ENCODE data around the gene MRC2. TPM values are rescaled to one million over a fixed set of nuclear protein-coding genes. Genes with fewer than 3 reads are reported as not detected.

MRC2 gene
- total RNA-seq, 4 donors from 2014 or later = 7.9 to 47.2 (median 14.5) TPM

- Histone ChIP-seq H3K4me3 (no peak overlapping the region), H3K27ac (no peak overlapping the region), H3K4me1 (no peaks in the 10 kb centered on the region), H3K27me3 (no peaks in the 10 kb centered on the region), H3K9me3 (no peaks in the 10 kb centered on the region), H3K36me3 (peaks cover 0 to 34% (median 12%) of the 10 kb centered on the region in 4 donors)
- WGBS, 2 donors (ENCODE audit: low coverage in 1 of 2) = 75 to 84% methylated on average over 5 to 6 of the region's 6 CpGs
- DNase-seq = no peak
- no peak for TF ChIP-seq EP300 (IDR thresholded peaks at IDR 0.05; ENCODE audit: low read depth)
- no peak for TF ChIP-seq POLR2A (IDR thresholded peaks at IDR 0.05)
- TF ChIP-seq CTCF (IDR thresholded peaks at IDR 0.05) = no peak
- TF ChIP-seq POLR2AphosphoS5 (IDR thresholded peaks at IDR 0.05) = no peak
- in situ Hi-C loops (cut with MboI; ENCODE audit: low pct_ligation_motif_present in 1 of 4, low pct_unique_long_range_greater_than_20kb in 1 of 4, low sequenced_read_pairs in 3 of 4) (no loop called here), intact Hi-C loops (cut with DNase I; ENCODE audit: low total_unique reads) (loop anchor here (5.0 kb wide), 1 partner anchor 953 kb away; no protein-coding TSS in a partner anchor)
Observed at GRCh38 chr17:62614142-62614541, 13.3 kb upstream of the MRC2 start.

- H3K9me3 ChIP-seq = no peaks in the 10 kb centered on the region
- in situ Hi-C loops (cut with MboI; ENCODE audit: low pct_ligation_motif_present in 1 of 4, low pct_unique_long_range_greater_than_20kb in 1 of 4, low sequenced_read_pairs in 3 of 4) (no loop called here), intact Hi-C loops (cut with DNase I; ENCODE audit: low total_unique reads) (no loop called here)
- no peaks in the 10 kb centered on the region for H3K27me3 ChIP-seq
- no peak for TF ChIP-seq CTCF (IDR thresholded peaks at IDR 0.05)
- TF ChIP-seq EP300 (IDR thresholded peaks at IDR 0.05; ENCODE audit: low read depth) = no peak
- TF ChIP-seq POLR2A (IDR thresholded peaks at IDR 0.05) = no peak
- TF ChIP-seq POLR2AphosphoS5 (IDR thresholded peaks at IDR 0.05) = no peak
- no peak for DNase-seq
- H3K36me3 ChIP-seq = peaks cover 0 to 20% (median 8%) of the 10 kb centered on the region in 4 donors
- no peak overlapping the region for H3K27ac ChIP-seq
- no peaks in the 10 kb centered on the region for H3K4me1 ChIP-seq
- WGBS, 2 donors (ENCODE audit: low coverage in 1 of 2) = 78 to 94% methylated on average over 1 to 4 of the region's 4 CpGs
- no peak overlapping the region for H3K4me3 ChIP-seq
Observed at GRCh38 chr17:62615503-62615902, 12.0 kb upstream of the MRC2 start.

GRCh38 chr17:62616993-62617893 is 10.2 kb upstream of the MRC2 start:
- intact Hi-C loops (cut with DNase I; ENCODE audit: low total_unique reads) = no loop called here
- Histone ChIP-seq H3K36me3 (peaks cover 0 to 11% (median 4%) of the 10 kb centered on the region in 4 donors), H3K9me3 (no peaks in the 10 kb centered on the region), H3K27ac (no peak overlapping the region), H3K4me1 (no peaks in the 10 kb centered on the region), H3K4me3 (no peak overlapping the region), H3K27me3 (no peaks in the 10 kb centered on the region)
- in situ Hi-C loops (cut with MboI; ENCODE audit: low pct_ligation_motif_present in 1 of 4, low pct_unique_long_range_greater_than_20kb in 1 of 4, low sequenced_read_pairs in 3 of 4) = no loop called here
- TF ChIP-seq POLR2A (IDR thresholded peaks at IDR 0.05) (no peak), EP300 (IDR thresholded peaks at IDR 0.05; ENCODE audit: low read depth) (no peak), POLR2AphosphoS5 (IDR thresholded peaks at IDR 0.05) (no peak), CTCF (IDR thresholded peaks at IDR 0.05) (no peak)
- WGBS, 2 donors (ENCODE audit: low coverage in 1 of 2) = 81 to 84% methylated on average over 3 to 8 of the region's 8 CpGs
- DNase-seq = no peak

- Histone ChIP-seq H3K9me3 (no peaks in the 10 kb centered on the region), H3K36me3 (peaks cover 0 to 10% (median 4%) of the 10 kb centered on the region in 4 donors), H3K27ac (no peak overlapping the region), H3K4me1 (no peaks in the 10 kb centered on the region), H3K4me3 (no peak overlapping the region), H3K27me3 (no peaks in the 10 kb centered on the region)
- DNase-seq = no peak
- WGBS, 2 donors (ENCODE audit: low coverage in 1 of 2) = 90 to 100% methylated on average over 1 to 6 of the region's 6 CpGs
- intact Hi-C loops (cut with DNase I; ENCODE audit: low total_unique reads) = no loop called here
- no peak for TF ChIP-seq EP300 (IDR thresholded peaks at IDR 0.05; ENCODE audit: low read depth)
- no peak for TF ChIP-seq CTCF (IDR thresholded peaks at IDR 0.05)
- TF ChIP-seq POLR2AphosphoS5 (IDR thresholded peaks at IDR 0.05) = no peak
- no peak for TF ChIP-seq POLR2A (IDR thresholded peaks at IDR 0.05)
- in situ Hi-C loops (cut with MboI; ENCODE audit: low pct_ligation_motif_present in 1 of 4, low pct_unique_long_range_greater_than_20kb in 1 of 4, low sequenced_read_pairs in 3 of 4) = no loop called here
Observed at GRCh38 chr17:62617894-62618472, 9.5 kb upstream of the MRC2 start.
